SK-N-SH (cell line): ENCODE data around the gene IPO9. TPM values are rescaled to one million over a fixed set of nuclear protein-coding genes. Genes with fewer than 3 reads are reported as not detected.

Experiments used
- CTCF ChIA-PET: fragments of 300-600, 350-600 bp; formaldehyde crosslinking; extraction: SDS; loops from one replicate; lab custom pipeline; 2021; lab: Yijun Ruan, JAX
- POLR2A ChIA-PET: fragments of 350-600 bp; sonication (Branson Sonifier 250); formaldehyde crosslinking; extraction: SDS; loops from one replicate; lab custom pipeline; 2020; ENCODE audit warnings: antibody characterized with exemption, inconsistent platforms; lab: Yijun Ruan, JAX
- DNase-seq: peaks from one replicate; pipeline ENCODE4 v3.0.0; 2012
- H2AFZ ChIP-seq: fragments of 200-600 bp; sonication (generic); 2 replicates; pipeline ENCODE4 v1.8.1; 2016; ENCODE audit warnings: antibody characterized with exemption, mild to moderate bottlenecking, low read depth
- H3F3A ChIP-seq: fragments of 200-600 bp; sonication (generic); replicated peaks from 2 replicates; pipeline ENCODE3; 2016; ENCODE audit warnings: antibody characterized with exemption, mild to moderate bottlenecking; ENCODE audit not compliant: insufficient read depth
- H3K27ac ChIP-seq, 2 experiments: fragments of 200-500 bp in 1 of 2; fragments of 200-600 bp in 1 of 2; sonication (Bioruptor generic) in 1 of 2; sonication (generic), shearing (Covaris generic) in 1 of 2; 2 replicates each; pipeline versions ENCODE4 v1.5.1 to v1.6.1; 2014 to 2016; ENCODE audit warnings: low read depth in 2 of 2, inconsistent platforms in 1 of 2, low read length in 1 of 2, mild to moderate bottlenecking in 1 of 2, mixed read lengths in 1 of 2
- H3K27me3 ChIP-seq: fragments of 200-600 bp; sonication (generic), shearing (Covaris generic); 2 replicates; pipeline ENCODE4 v1.6.1; 2016; ENCODE audit warnings: mixed run types; ENCODE audit not compliant: insufficient read depth
- H3K36me3 ChIP-seq, 2 experiments: fragments of 200-500 bp in 1 of 2; fragments of 200-600 bp in 1 of 2; sonication (Bioruptor generic) in 1 of 2; sonication (generic) in 1 of 2; replicated peaks in 1 of 2; 2 replicates each; pipeline versions ENCODE3 to v1.5.1; 2014 to 2016; ENCODE audit warnings: low read length in 1 of 2, mild to moderate bottlenecking in 1 of 2; ENCODE audit not compliant: insufficient read depth in 2 of 2, control insufficient read depth in 1 of 2
- H3K4me1 ChIP-seq, 2 experiments: fragments of 200-500 bp in 1 of 2; fragments of 200-600 bp in 1 of 2; sonication (Bioruptor generic) in 1 of 2; sonication (generic), shearing (Covaris generic) in 1 of 2; 2 replicates each; pipeline versions ENCODE4 v1.5.1 to v1.6.1; 2014 to 2016; ENCODE audit warnings: low read depth in 1 of 2, low read length in 1 of 2, mixed run types in 1 of 2; ENCODE audit not compliant: insufficient read depth in 2 of 2, control insufficient read depth in 1 of 2
- H3K4me2 ChIP-seq: fragments of 200-600 bp; sonication (generic), shearing (Covaris generic); 2 replicates; pipeline ENCODE4 v1.6.1; 2017; ENCODE audit warnings: mixed run types
- H3K4me3 ChIP-seq, 2 experiments: fragments of 200-500 bp in 1 of 2; fragments of 200-600 bp in 1 of 2; sonication (Bioruptor generic) in 1 of 2; sonication (generic), shearing (Covaris generic) in 1 of 2; 2 replicates each; pipeline versions ENCODE4 v1.5.1 to v1.8.1; 2014 to 2016; ENCODE audit warnings: low read depth in 2 of 2, inconsistent platforms in 1 of 2, low read length in 1 of 2, mild to moderate bottlenecking in 1 of 2, mixed read lengths in 1 of 2, moderate library complexity in 1 of 2
- H3K79me2 ChIP-seq: fragments of 200-600 bp; sonication (generic); 2 replicates; pipeline ENCODE4 v1.8.1; 2017; ENCODE audit warnings: mild to moderate bottlenecking; ENCODE audit not compliant: insufficient read depth
- H3K9ac ChIP-seq: fragments of 200-600 bp; sonication (generic); 2 replicates; pipeline ENCODE4 v1.6.1; 2017; ENCODE audit warnings: mixed run types
- H3K9me2 ChIP-seq: fragments of 200-600 bp; sonication (generic); 2 replicates; pipeline ENCODE4 v1.6.1; 2017; ENCODE audit warnings: mixed run types
- H3K9me3 ChIP-seq: fragments of 200-600 bp; sonication (generic); 2 replicates; pipeline ENCODE4 v1.6.1; 2017; ENCODE audit warnings: mixed run types, mild to moderate bottlenecking, moderate library complexity
- H4K20me1 ChIP-seq: fragments of 200-600 bp; sonication (generic); 2 replicates; pipeline ENCODE4 v1.6.1; 2017; ENCODE audit warnings: mild to moderate bottlenecking, mixed run types; ENCODE audit not compliant: insufficient read depth
- CHD2 ChIP-seq: fragments of 150-350 bp; IDR thresholded peaks from 2 replicates; pipeline ENCODE4 v1.6.1; 2018; ENCODE audit warnings: low read length; ENCODE audit not compliant: partially characterized antibody
- ELF1 ChIP-seq: IDR thresholded peaks from 2 replicates; pipeline ENCODE4 v1.4.0; 2012
- EP300 ChIP-seq, 2 experiments: IDR thresholded peaks; 2 replicates each; pipeline versions ENCODE4 v1.4.0 to v1.6.1; 2012; ENCODE audit warnings: borderline replicate concordance in 1 of 2, low read depth in 1 of 2, low read length in 1 of 2
- EZH2phosphoT487 ChIP-seq: fragments of 200-600 bp; sonication (generic); IDR thresholded peaks from 2 replicates; pipeline ENCODE4 v1.6.1; 2017; ENCODE audit warnings: low read depth, mixed run types, mild to moderate bottlenecking, antibody characterized with exemption, moderate library complexity, borderline replicate concordance
- GABPA ChIP-seq: IDR thresholded peaks from 2 replicates; pipeline ENCODE4 v1.4.0; 2012; ENCODE audit warnings: low read depth, mild to moderate bottlenecking
- GATA2 ChIP-seq: sonication (generic); formaldehyde crosslinking; IDR thresholded peaks from 2 replicates; pipeline ENCODE4 v1.5.0; 2020; ENCODE audit warnings: mild to moderate bottlenecking, missing genetic modification reagents
- MEF2A ChIP-seq: IDR thresholded peaks from 2 replicates; pipeline ENCODE4 v1.4.0; 2012; ENCODE audit warnings: low read depth, borderline replicate concordance
- NFIC ChIP-seq: IDR thresholded peaks from 2 replicates; pipeline ENCODE4 v1.4.0; 2012; ENCODE audit warnings: borderline replicate concordance
- NRF1 ChIP-seq: IDR thresholded peaks from 2 replicates; pipeline ENCODE4 v1.6.1; 2012; ENCODE audit warnings: low read depth, mild to moderate bottlenecking, low read length
- RAD21 ChIP-seq: IDR thresholded peaks from 2 replicates; pipeline ENCODE4 v1.6.1; 2012; ENCODE audit warnings: mild to moderate bottlenecking, low read length
- REST ChIP-seq: IDR thresholded peaks from 2 replicates; pipeline ENCODE4 v1.6.1; 2012; ENCODE audit warnings: mild to moderate bottlenecking, low read depth, low read length, moderate library complexity
- RXRA ChIP-seq: IDR thresholded peaks from 2 replicates; pipeline ENCODE4 v1.4.0; 2012; ENCODE audit warnings: low read depth, mild to moderate bottlenecking, borderline replicate concordance
- SIN3A ChIP-seq: IDR thresholded peaks from 2 replicates; pipeline ENCODE4 v1.6.1; 2012; ENCODE audit warnings: low read depth, mild to moderate bottlenecking, low read length, moderate library complexity, borderline replicate concordance
- SMC3 ChIP-seq: IDR thresholded peaks from 2 replicates; pipeline ENCODE4 v1.6.1; 2012; ENCODE audit warnings: low read depth, low read length, improper control_type of control experiment
- TAF1 ChIP-seq: IDR thresholded peaks from 2 replicates; pipeline ENCODE4 v1.6.1; 2012; ENCODE audit warnings: low read depth, mild to moderate bottlenecking, low read length, moderate library complexity, borderline replicate concordance
- TEAD4 ChIP-seq: IDR thresholded peaks from 2 replicates; pipeline ENCODE4 v1.4.0; 2012; ENCODE audit warnings: mild to moderate bottlenecking, borderline replicate concordance; ENCODE audit not compliant: insufficient read depth
- USF2 ChIP-seq: fragments of 150-350 bp; IDR thresholded peaks from 2 replicates; pipeline ENCODE4 v1.6.1; 2017; ENCODE audit warnings: antibody characterized with exemption, low read length, low read depth, borderline replicate concordance
- ZBTB33 ChIP-seq: IDR thresholded peaks from 2 replicates; pipeline ENCODE4 v1.4.0; 2012; ENCODE audit warnings: low read depth, borderline replicate concordance
- WGBS: methylation state at CpG from one replicate; pipeline ENCODE4 v1.1.6; 2017; ENCODE audit warnings: low lambda C conversion rate; 5-methylcytosine and 5-hydroxymethylcytosine counted together
- polyA plus RNA-seq, 3 experiments: library from polyadenylated mRNA; depleted of rRNA; stranded (reverse); fragments of >200 nt; gene quantifications; 2 replicates each; pipeline ENCODE4 v1.2.3, GENCODE V29; 2012
- TF ChIP-seq, protein P1 (sequence below): fragments of 150-350 bp; IDR thresholded peaks from 2 replicates; pipeline ENCODE4 v1.6.1; 2016; ENCODE audit warnings: mild to moderate bottlenecking, low read depth, low read length
- TF ChIP-seq, protein P2 (sequence below): IDR thresholded peaks from 2 replicates; pipeline ENCODE4 v1.4.0; 2012; ENCODE audit warnings: low read depth

IPO9 gene
- polyA plus RNA-seq, 1 of the 3 experiments (the other 2 are of a cell fraction): 24.5 TPM

DNA sequence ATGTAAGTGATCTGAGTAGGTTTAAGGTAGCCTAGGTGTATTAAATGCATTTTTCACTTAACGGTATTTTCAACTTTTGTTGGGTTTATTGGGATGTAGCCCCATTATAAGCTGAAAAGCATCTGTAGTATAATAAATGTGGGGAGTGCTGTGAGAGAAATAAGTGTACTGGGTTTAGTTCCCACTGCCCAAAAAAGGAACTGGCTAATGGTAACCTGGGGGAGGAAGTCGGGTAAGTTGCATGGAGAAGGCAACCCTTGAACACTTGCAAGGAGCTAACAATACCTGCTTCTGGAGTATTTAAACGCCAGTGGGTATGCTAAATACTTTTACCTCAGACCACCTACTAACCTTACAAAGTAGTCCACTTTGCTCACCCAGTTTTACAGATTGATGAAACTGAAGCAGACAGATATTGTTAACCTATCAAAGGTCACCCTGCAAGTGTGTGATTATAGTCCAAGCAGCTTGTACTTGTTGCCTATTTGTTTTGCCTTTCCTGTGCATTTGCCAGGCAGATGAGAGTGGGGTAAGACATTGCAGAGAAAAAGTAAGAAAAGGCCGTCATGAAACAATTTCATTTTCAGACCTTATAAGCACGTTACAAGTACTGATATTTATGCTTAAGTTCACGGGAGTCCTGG is 52.1 kb downstream of the IPO9 start (continued):
- no peak for TF ChIP-seq REST
- TF ChIP-seq NRF1: no peak
- TF ChIP-seq ELF1: no peak
- TF ChIP-seq NFIC: no peak
- no peak for TF ChIP-seq RXRA
- no peak for TF ChIP-seq TEAD4

DNA sequence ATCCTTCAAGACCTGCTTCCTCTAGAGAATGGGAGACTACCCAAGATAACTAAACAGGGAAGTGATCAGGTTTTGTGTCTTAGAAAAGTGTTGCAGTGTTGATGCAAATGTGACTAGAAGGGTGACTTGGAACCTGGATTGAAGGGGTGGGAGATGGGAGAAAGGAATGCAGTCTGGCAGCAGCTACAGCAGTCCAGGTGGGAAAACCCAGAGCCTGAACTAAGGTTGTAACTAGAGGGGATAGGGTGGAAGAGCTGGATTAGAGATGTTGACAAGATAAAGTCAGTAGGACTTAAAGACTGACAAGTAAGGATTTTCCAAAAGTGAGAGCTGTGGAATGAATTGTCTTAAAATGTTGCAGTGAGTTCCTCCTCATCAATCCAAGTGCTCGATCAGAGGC is 52.7 kb downstream of the IPO9 start:
- no peak overlapping the region for H3K4me2 ChIP-seq
- no peaks in the 10 kb centered on the region for H3K9me2 ChIP-seq
- no peak overlapping the region for H2AFZ ChIP-seq
- DNase-seq: no peak
- peaks cover 16 to 41% of the 10 kb centered on the region in 2 experiments; a peak in 3 of 4 replicates for H3K4me1 ChIP-seq
- H3K9ac ChIP-seq: no peak overlapping the region
- peaks cover 4% of the 10 kb centered on the region; the same call in 1 of the 2 replicates for H4K20me1 ChIP-seq
- no peaks in the 10 kb centered on the region for H3K27me3 ChIP-seq
- H3K27ac ChIP-seq: no peak overlapping the region
- H3K36me3 ChIP-seq: peaks cover 4 to 5% of the 10 kb centered on the region in 2 experiments
- CTCF ChIA-PET: interaction anchor here (0.6 to 16.1 kb wide), 6 partner anchors 11 to 118 kb away, joined by 3 to 222 read pairs (median 4); partner anchors contain the start of gene SHISA4
- no peaks in the 10 kb centered on the region for H3K9me3 ChIP-seq
- TF ChIP-seq TAF1: no peak
- no peak for TF ChIP-seq CHD2
- no peak for TF ChIP-seq EZH2phosphoT487
- no peak for TF ChIP-seq USF2
- no peak for TF ChIP-seq SMC3
- TF ChIP-seq, protein P1, sequence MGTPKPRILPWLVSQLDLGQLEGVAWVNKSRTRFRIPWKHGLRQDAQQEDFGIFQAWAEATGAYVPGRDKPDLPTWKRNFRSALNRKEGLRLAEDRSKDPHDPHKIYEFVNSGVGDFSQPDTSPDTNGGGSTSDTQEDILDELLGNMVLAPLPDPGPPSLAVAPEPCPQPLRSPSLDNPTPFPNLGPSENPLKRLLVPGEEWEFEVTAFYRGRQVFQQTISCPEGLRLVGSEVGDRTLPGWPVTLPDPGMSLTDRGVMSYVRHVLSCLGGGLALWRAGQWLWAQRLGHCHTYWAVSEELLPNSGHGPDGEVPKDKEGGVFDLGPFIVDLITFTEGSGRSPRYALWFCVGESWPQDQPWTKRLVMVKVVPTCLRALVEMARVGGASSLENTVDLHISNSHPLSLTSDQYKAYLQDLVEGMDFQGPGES: no peak
- no peak for TF ChIP-seq MEF2A
- TF ChIP-seq, protein P2, sequence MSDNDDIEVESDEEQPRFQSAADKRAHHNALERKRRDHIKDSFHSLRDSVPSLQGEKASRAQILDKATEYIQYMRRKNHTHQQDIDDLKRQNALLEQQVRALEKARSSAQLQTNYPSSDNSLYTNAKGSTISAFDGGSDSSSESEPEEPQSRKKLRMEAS: no peak
- TF ChIP-seq GABPA: no peak
- no peak for TF ChIP-seq GATA2
- no peak for TF ChIP-seq RAD21
- no peak for TF ChIP-seq ZBTB33
- TF ChIP-seq ELF1: no peak
- no peak for TF ChIP-seq EP300 (IDR thresholded peaks at IDR 0.05; ENCODE audit: borderline replicate concordance in 1 of 2, low read depth in 1 of 2, low read length in 1 of 2)
- no peak for TF ChIP-seq TEAD4
- no peak for TF ChIP-seq NFIC
- TF ChIP-seq SIN3A: no peak
- TF ChIP-seq, all 33 proteins: peak for 0
- H3F3A ChIP-seq: peaks cover 33% of the 10 kb centered on the region
- H3K4me3 ChIP-seq: no peak overlapping the region
- POLR2A ChIA-PET: interaction anchor here (1.8 kb wide), 1 partner anchor 12 kb away, joined by 5 read pairs; no protein-coding TSS in a partner anchor
- 88% methylated on average over 1 of the region's 1 CpG for WGBS
- no peaks in the 10 kb centered on the region for H3K79me2 ChIP-seq
